CD4-positive, alpha-beta T cell (primary cell): ENCODE measurements around the gene MRPL33. TPM values are rescaled to one million over a fixed set of nuclear protein-coding genes. Genes with fewer than 3 reads are reported as not detected.

Experiments used
- ATAC-seq: fragments of 200-7000 bp; cut with Tn5 transposase; one replicate; pipeline ENCODE4 v1.10.0; 2022; ENCODE audit warnings: mild to moderate bottlenecking; ENCODE audit not compliant: poor library complexity
- CTCF ChIA-PET: fragments of 350-600 bp; sonication (Branson Sonifier 250); formaldehyde crosslinking; loops from one replicate; lab custom pipeline; 2021; ENCODE audit warnings: antibody characterized with exemption, inconsistent platforms; lab: Charles Lee
- POLR2A ChIA-PET: fragments of 350-600 bp; sonication (Branson Sonifier 250); formaldehyde crosslinking; loops from one replicate; lab custom pipeline; 2021; ENCODE audit warnings: antibody characterized with exemption, inconsistent platforms; lab: Charles Lee
- DNase-seq, 14 experiments: peaks; one replicate each; pipeline ENCODE4 v3.0.0-alpha.2; 2013 to 2020; ENCODE audit warnings: mixed read lengths in 2 of 14
- H3K27ac ChIP-seq, 2 donors: one replicate each; pipeline versions ENCODE4 v1.5.1 to v1.7.0; 2013; ENCODE audit warnings: low read length in 2 of 2, low read depth in 1 of 2, mild to moderate bottlenecking in 1 of 2
- H3K27me3 ChIP-seq, 2 experiments: 1 replicate in 1 of 2; 2 replicates in 1 of 2; pipeline versions ENCODE4 v1.6.1 to v1.7.0; 2013; ENCODE audit warnings: low read length in 2 of 2, control low read depth in 1 of 2, mild to moderate bottlenecking in 1 of 2, moderate library complexity in 1 of 2; ENCODE audit not compliant: insufficient read depth in 2 of 2, control insufficient read depth in 1 of 2
- H3K36me3 ChIP-seq: one replicate; pipeline ENCODE4 v1.6.1; 2013; ENCODE audit warnings: low read length, control low read depth; ENCODE audit not compliant: insufficient read depth
- H3K4me1 ChIP-seq: one replicate; pipeline ENCODE4 v1.6.1; 2013; ENCODE audit warnings: low read length, control low read depth; ENCODE audit not compliant: insufficient read depth
- H3K4me3 ChIP-seq: one replicate; pipeline ENCODE4 v1.5.1; 2013; ENCODE audit warnings: mild to moderate bottlenecking, low read length, moderate library complexity
- H3K9me3 ChIP-seq, 2 experiments: 1 replicate in 1 of 2; 2 replicates in 1 of 2; pipeline versions ENCODE4 v1.6.1 to v1.7.0; 2013; ENCODE audit warnings: low read length in 2 of 2, mild to moderate bottlenecking in 2 of 2, control low read depth in 1 of 2, moderate library complexity in 1 of 2; ENCODE audit not compliant: control insufficient read depth in 1 of 2, insufficient read depth in 1 of 2
- H3K27ac Mint-ChIP-seq: one replicate; pipeline ENCODE4 v1.8.0; 2020; ENCODE audit warnings: mixed read lengths
- H3K27me3 Mint-ChIP-seq: one replicate; pipeline ENCODE4 v1.8.0; 2021; ENCODE audit warnings: mixed read lengths
- H3K36me3 Mint-ChIP-seq: one replicate; pipeline ENCODE4 v1.8.0; 2021; ENCODE audit warnings: low read depth, mixed read lengths
- H3K4me1 Mint-ChIP-seq: one replicate; pipeline ENCODE4 v1.8.0; 2021; ENCODE audit warnings: low read depth, mixed read lengths
- H3K4me3 Mint-ChIP-seq: one replicate; pipeline ENCODE4 v1.8.0; 2020; ENCODE audit warnings: mild to moderate bottlenecking, mixed read lengths
- H3K9me3 Mint-ChIP-seq: one replicate; pipeline ENCODE4 v1.8.0; 2020; ENCODE audit warnings: mixed read lengths
- CTCF ChIP-seq: fragments of 200-600 bp; IDR thresholded peaks from one replicate; pipeline ENCODE4 v1.8.0; 2022; ENCODE audit warnings: antibody characterized with exemption, mild to moderate bottlenecking
- intact Hi-C, 2 experiments: fragments of 100-400 bp; cut with DNase I in 1 of 2; cut with micrococcal nuclease in 1 of 2; formaldehyde crosslinking; loops; one replicate each; pipeline versions ENCODE4 v1.15.1 to v1.9.0; 2023 to 2025; cut with DNase I, micrococcal nuclease
- total RNA-seq, 174 experiments: library from RNA in 2 of 174; stranded (reverse) in 2 of 174; gene quantifications; one replicate each; pipeline ENCODE4 v1.2.3 and lab custom pipeline; 2021 to 2026

The MRPL33 gene
- total RNA-seq, 2 experiments from 2014 or later, result 33.1 to 37.2 TPM

- no peaks in the 10 kb centered on the region for H3K4me1 ChIP-seq
- no peak for TF ChIP-seq CTCF
- Mint-ChIP-seq H3K27me3 (peaks cover 12% of the 10 kb centered on the region), H3K27ac (no peak overlapping the region), H3K4me1 (peaks cover 6% of the 10 kb centered on the region), H3K4me3 (no peak overlapping the region), H3K36me3 (no peaks in the 10 kb centered on the region), H3K9me3 (no peaks in the 10 kb centered on the region)
- POLR2A ChIA-PET, result interaction anchor here (1.0 kb wide), 1 partner anchor 11 kb away, joined by 3 read pairs; no protein-coding TSS in a partner anchor
- no peaks in the 10 kb centered on the region for H3K9me3 ChIP-seq
- DNase-seq (no peak), ATAC-seq (no peak)
- H3K27ac ChIP-seq, result no peak overlapping the region
- intact Hi-C loops, result no loop called here
- H3K36me3 ChIP-seq, result no peaks in the 10 kb centered on the region
- CTCF ChIA-PET, result interaction anchor here (1.5 kb wide), 1 partner anchor 21 kb away, joined by 4 read pairs; no protein-coding TSS in a partner anchor
- H3K27me3 ChIP-seq, result peaks cover 3 to 5% of the 10 kb centered on the region in 2 experiments
- H3K4me3 ChIP-seq, result no peak overlapping the region
Observed at GRCh38 chr2:27724191-27724590, 47.3 kb upstream of the MRPL33 start.

- ATAC-seq (no peak), DNase-seq (no peak)
- Histone ChIP-seq H3K27ac (no peak overlapping the region), H3K4me3 (no peak overlapping the region), H3K9me3 (no peaks in the 10 kb centered on the region), H3K36me3 (no peaks in the 10 kb centered on the region), H3K4me1 (no peaks in the 10 kb centered on the region), H3K27me3 (peaks cover 0 to 5% of the 10 kb centered on the region in 2 experiments)
- H3K27ac Mint-ChIP-seq, result no peak overlapping the region
- TF ChIP-seq CTCF, result no peak
- H3K9me3 Mint-ChIP-seq, result no peaks in the 10 kb centered on the region
- H3K36me3 Mint-ChIP-seq, result no peaks in the 10 kb centered on the region
- peaks cover 6% of the 10 kb centered on the region for H3K4me1 Mint-ChIP-seq
- ChIA-PET CTCF (no interaction called here), POLR2A (interaction anchor here (1.0 kb wide), 1 partner anchor 10 kb away, joined by 3 read pairs; no protein-coding TSS in a partner anchor)
- intact Hi-C loops, result no loop called here
- H3K4me3 Mint-ChIP-seq, result no peak overlapping the region
- peaks cover 7% of the 10 kb centered on the region for H3K27me3 Mint-ChIP-seq
Observed at GRCh38 chr2:27724905-27725701, 46.4 kb upstream of the MRPL33 start.

GRCh38 chr2:27727257-27727656 is 44.3 kb upstream of the MRPL33 start:
- DNase-seq (peak in 2 of 14 experiments; percentile 33 to 55), ATAC-seq (no peak)
- Histone ChIP-seq H3K36me3 (no peaks in the 10 kb centered on the region), H3K4me1 (no peaks in the 10 kb centered on the region), H3K4me3 (no peak overlapping the region), H3K27me3 (no peaks in the 10 kb centered on the region), H3K27ac (no peak overlapping the region), H3K9me3 (no peaks in the 10 kb centered on the region)
- no peak overlapping the region for H3K27ac Mint-ChIP-seq
- ChIA-PET CTCF (no interaction called here), POLR2A (no interaction called here)
- H3K4me3 Mint-ChIP-seq, result no peak overlapping the region
- H3K4me1 Mint-ChIP-seq, result peaks cover 6% of the 10 kb centered on the region
- no peaks in the 10 kb centered on the region for H3K36me3 Mint-ChIP-seq
- H3K27me3 Mint-ChIP-seq, result no peaks in the 10 kb centered on the region
- no peak for TF ChIP-seq CTCF
- no peaks in the 10 kb centered on the region for H3K9me3 Mint-ChIP-seq
- intact Hi-C loops, result no loop called here
